HG03442 (cell line): ENCODE measurements around the gene FUZ.
A peak's percentile ranks its signal among the peaks of the same experiment; 100 is the strongest.

Experiments used
- ATAC-seq: cut with Tn5 transposase; IDR thresholded peaks from one replicate; pipeline ENCODE4 v1.9.1; 2021; ENCODE audit warnings: mild to moderate bottlenecking, moderate library complexity; ENCODE audit not compliant: unreplicated experiment

Gene FUZ

DNA sequence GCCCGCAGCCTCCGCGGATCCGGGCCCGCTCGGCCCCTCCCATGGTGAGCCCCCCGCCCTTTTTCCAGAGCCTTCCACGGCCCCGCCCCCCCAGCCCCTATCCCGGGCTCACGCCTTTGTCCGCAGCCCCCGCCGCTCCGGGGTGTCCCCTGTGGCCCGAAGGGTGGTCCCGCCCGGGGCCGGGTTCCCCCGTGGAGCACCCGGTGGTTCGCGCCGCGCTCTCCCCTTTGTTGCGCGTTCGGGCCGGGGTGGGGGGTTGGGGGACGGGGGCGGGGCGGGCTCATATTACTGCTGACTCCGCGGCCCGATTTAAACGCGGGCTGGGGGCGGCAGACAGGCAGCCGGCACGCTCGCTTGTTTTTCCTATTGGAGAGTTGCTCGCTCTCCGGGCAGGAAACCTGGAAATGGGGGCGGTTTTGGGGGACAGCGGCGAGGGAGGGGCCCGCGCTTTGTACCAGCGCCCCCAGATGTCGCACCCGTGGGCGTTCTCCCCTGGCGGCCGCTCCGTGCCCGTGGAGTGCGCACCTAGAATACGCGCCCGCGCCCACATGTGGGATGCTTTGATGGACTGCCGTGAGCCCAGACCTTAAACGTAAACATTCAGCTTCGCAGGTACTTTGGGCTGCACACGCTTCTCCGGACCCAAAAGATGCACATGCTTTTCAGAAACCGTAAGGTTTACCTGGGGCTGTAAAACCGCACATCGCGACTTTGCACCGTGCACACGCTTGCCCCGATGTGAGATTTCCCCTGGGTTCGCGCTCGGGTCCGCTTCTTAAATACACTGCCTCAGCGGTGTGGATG lies 38.6 kb upstream of the FUZ start:
- ATAC-seq = peak; percentile 6

DNA sequence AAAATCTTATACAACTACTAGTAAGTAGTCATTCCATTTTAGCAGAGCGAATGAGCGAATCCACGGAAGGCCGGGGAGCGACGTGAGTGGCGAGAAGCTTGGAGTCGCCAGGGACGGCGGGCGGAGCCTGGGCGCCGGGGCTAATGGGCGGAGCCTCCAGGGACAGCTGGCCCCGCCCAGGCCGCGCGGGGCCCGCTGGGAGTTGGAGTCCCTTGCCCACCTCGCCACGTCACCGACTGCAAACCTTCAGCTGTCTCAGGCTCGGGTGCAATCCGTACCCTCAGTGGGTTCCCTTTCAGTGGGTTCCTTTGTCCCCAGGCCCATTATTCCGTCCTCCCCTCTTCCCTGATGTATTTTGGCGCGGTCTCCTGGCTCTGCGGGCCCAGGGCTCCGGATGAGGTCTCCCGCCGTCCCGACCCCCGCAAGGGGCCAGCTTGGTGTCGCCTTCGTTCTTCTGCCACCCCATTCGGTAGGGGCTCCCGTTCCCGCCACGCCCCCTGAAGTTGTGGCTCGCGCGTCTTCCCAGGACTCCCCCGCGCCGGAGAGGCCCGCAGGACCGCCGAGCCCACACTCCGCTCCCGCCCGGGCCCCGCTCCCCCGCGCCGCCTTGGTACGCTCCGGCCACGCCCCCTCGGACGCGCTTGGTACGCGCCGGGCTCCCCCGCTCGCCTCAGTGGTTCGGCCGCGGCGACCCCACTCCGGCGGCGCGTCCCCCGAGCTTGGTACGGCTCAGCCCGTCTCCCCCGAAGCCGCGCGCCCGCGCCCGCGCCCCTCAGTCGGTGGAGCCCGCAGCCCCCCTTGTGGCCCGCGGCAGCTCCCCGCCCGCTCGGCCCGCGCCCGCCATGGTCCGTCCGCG lies 37.6 kb upstream of the FUZ start, which contains the start of gene PTOV1:
Gene PTOV1 (plus strand): TSS at position 673 of the 856 bp plus-strand sequence.
- peak; percentile 69 for ATAC-seq

DNA sequence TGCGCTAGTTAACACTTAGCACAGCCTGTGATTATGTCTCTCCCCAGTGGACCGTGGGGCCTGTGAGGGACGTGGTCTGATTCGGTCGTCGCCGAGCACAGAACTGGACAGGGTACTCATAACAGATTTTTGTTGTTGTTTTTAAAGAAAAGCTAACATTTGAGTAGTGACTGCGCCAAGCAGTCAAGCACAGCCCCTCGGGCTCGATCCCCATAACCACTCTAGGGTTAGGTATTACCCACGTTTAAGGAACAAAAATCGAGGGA lies 37.1 kb upstream of the FUZ start:
- ATAC-seq = no peak

DNA sequence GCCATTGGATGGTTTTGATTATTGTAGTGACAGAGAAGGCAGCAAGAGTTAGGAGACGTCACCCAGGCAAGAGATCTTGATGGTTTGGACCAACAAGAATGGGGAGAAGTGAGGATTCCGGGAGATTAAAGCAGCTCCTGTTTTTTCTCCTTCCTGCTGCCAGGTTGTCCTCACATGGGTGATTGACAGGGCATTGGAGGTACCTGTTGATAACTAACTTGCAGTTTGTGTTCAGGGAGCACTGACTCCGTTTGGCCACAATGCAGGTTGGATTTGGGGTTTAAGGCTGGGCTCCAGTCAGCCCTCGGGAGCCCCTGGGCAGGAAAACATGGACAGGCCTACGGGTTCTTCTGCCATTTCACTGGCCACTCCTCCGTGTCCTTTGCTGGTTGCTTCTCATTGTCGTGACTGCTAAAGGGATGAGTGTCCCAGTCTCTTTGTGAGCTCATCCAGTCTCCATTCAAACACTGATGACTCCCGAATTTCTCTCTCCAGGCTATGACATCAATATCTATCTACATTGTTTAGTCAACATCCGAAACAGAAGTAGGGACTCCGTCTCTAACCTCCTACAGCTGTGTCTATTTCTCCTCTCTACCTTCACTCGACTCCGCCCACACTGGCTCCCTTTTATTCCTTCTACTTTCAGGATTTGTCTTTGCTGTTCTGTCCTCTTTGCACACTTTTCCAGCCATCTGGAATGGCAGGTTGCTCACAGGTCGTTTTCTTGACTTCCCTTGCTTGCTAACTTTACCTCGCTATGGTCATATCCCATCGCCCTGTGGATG lies 36.5 kb upstream of the FUZ start:
- no peak for ATAC-seq

DNA sequence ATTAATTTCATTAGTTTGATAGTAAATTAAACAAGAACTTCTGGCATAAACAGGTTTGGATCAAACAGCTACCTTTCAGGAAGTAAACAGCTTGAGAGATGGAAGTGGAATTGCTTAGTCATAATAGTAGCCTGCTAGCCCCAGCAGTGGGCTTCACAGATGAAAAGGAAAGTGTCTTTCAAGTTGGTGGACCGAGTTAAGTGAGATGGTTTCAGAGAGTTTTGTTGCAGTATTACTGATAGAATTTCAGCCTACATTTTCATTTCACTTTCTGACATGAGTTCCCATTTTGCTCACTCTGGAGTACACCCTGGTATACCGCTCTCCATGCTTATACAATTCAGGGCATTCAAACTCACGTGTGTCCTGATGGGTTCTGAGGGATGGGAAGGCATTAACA lies 35.8 kb upstream of the FUZ start:
- ATAC-seq = no peak

DNA sequence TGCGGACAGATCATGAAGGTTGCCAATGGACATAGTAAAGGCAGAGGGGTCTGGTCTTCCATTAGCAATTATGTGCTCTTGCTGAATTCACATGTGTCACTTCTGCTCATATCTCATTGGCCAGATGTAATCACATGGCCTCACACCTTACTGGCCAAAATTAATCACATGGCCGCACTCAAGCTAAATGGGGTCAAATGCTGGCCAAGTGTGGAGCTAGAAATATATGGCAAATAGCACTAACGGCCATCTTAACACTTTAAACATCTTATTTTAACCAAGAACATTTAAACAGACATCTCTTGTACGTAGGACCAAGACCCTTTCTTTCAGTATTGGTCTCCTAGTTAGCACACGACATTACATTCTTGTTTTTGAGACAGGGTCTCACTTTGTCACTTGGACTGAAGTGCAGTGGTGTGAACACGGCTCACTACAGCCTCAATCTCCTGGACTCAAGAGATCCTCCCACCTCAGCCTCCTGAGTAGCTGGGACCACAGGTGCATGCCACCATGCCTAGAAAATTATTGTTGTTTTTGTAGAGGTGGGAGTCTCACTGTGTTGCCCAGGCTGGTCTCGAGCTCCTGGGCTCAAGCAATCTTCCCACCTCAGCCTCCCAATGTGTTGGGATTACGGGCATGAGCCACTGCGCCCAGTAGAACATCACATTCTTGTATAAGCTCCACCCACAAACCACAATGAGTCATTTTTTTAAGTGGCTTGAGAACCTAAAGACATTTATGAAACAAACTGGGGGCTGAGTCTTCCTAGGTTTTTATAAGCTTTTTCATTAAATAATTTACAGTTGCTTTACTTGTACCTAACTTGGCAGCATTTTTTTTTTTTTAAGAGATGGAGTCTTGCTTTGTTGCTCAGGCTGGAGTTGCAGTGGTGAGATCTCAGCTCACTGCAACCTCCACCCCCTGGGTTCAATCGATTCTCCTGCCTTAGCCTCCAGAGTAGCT lies 34.9 kb upstream of the FUZ start:
- no peak for ATAC-seq

DNA sequence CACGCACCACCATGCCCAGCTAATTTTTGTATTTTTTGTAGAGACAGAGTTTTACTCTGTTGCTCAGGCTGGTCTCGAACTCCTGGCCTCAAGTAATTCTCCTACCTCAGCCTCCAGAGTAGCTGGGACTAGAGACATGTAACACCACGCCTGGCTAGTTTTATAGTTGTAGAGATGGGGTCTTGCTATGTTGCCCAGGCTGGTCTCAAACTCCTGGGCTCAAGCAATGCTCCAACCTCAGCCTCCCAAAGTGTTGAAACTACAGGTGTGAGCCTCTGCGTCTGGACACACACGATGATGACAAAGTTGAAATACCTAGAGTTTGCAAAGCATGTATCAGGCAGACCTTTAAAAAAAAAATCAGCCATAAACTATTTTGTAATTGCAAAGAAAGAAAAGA lies 33.3 kb upstream of the FUZ start:
- no peak for ATAC-seq

DNA sequence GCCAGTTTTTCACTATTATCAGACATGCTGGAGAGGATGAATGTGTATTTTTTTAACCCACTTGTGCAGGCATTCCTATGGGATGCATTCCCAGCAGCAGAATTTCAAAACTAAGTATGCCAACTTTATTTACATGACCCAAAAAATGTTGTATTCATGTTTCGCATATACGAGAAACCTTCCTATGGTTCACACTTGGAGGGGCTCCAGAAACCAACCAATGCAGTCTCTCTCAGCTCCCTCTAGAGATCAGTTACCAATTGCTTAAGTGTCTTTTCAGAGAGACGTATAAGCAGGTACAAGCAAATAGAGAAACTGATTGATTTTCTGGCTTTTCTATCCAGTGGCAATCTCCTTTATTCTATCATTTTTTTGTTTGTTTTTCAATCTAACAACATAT lies 32.3 kb upstream of the FUZ start:
- ATAC-seq = no peak

DNA sequence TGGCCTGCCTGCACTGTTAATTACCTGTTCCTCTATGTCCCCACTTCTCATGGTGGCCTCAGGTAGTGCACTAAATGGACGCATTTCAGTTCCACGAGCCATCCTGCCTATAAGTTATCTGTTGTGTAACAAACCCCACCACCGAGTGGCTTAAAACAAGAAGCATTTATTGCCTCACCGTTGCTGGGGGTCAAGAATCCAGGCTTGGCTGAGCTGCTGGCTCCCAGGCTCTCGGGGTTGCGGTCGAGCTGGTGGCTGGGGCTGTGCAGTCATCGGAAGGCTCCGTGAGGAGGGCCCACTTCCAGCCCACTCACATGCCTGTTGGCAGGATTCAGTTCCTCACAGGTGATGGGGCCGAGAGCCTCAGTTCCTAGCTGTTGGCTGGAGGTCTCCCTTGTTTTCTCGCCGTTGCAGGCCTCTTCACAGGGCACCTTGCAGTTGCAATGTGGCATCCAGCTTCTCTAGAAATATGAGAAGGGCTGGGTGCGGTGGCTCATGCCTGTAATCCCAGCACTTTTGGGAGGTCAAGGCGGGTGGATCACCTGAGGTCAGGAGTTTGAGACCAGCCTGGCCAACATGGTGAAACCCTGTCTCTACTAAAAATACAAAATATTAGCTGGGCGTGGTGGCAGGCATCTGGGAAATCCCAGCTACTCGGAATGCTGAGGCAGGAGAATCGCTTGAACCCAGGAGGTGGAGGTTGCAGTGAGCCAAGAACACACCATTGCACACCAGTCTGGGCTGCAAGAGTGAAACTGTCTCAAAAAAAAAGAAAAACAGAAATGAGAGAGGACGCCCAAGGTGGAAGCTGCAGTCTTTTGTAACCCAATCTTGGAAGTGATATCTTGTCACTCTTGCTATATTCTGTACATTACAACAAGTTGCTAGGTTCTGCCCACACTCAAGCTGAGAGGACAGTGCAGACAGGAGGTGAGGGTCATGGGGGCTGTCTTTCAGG lies 31.3 kb upstream of the FUZ start:
- ATAC-seq = no peak

DNA sequence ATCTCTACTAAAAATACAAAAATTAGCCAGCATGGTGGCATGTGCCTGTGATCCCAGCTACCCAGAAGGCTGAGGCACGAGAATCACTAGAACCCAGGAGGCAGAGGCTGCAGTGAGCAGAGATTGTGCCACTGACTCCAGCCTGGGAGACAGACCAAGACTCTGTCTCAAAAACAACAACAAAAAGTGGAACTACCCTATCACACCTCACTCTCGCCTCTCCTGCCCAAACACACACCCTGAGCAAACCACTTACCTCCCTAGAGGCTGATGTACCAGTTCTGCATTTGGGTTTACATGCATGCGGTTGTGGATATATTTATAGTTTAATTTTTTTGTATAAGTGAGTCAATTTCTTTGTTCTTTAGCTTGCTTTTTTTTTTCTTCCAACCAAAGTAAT lies 30.2 kb upstream of the FUZ start:
- ATAC-seq = no peak

DNA sequence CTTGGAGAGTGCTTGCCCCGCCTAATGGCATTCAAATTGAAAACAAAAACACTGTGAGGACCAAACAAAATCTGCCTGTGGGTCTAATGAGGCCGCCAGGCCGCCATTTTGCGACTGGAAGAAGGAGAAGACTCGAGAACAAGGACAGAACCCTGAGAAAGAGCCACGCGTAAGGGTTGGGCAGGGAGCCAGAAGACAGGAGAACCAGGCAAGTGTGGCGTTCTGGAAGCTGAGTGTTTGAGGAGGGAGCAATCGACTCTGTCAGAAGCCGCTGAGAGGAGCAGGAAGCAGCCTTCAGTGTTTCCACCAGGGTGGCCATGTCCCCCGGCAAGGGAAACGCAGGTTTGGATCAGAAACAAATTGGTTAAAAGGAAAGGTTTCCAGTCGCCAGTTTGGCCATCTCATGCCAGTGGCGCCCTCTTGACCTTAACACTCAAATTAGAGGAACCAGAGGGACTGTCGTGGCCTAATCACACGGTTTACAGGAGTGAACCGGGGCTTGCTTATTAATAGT lies 27.7 kb upstream of the FUZ start:
- no peak for ATAC-seq

DNA sequence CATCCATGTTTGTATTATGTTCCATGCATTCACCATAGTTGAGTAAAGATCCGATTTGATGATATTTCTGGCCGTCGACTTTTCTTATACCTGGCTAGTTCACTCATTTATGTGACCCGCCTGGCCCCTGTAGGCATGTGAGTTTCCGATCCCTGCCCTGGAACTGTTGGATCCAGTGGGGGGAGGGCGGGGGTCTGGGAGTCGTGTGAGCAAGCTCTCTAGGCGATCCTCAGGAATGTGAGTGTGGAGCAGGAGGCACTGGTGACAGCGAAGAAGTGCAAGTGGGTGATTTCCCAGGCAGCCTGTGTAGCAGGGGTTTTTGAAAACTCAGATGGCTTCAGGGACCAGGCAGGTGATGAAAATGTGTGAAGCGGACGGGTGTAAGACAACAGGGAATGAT lies 27.2 kb upstream of the FUZ start:
- no peak for ATAC-seq

DNA sequence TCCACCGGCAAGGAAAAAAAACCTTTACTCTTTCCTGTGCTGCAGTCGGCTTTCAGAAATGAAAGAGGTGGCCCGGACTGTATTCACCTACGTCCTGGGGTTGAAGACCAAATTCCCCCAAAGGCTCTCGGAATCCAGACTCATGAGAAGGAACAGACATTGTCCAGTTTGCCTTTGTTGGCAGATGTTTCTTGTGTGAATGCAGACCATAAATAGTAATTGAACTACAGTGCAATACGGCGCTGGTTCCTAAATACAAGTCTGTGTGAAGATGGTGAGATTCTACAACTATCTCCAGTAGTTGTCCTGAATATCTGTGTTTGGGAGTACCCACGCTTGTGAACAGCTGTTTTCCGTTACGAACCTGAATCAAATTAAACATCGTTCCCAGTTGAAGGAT lies 26.6 kb upstream of the FUZ start:
- no peak for ATAC-seq

DNA sequence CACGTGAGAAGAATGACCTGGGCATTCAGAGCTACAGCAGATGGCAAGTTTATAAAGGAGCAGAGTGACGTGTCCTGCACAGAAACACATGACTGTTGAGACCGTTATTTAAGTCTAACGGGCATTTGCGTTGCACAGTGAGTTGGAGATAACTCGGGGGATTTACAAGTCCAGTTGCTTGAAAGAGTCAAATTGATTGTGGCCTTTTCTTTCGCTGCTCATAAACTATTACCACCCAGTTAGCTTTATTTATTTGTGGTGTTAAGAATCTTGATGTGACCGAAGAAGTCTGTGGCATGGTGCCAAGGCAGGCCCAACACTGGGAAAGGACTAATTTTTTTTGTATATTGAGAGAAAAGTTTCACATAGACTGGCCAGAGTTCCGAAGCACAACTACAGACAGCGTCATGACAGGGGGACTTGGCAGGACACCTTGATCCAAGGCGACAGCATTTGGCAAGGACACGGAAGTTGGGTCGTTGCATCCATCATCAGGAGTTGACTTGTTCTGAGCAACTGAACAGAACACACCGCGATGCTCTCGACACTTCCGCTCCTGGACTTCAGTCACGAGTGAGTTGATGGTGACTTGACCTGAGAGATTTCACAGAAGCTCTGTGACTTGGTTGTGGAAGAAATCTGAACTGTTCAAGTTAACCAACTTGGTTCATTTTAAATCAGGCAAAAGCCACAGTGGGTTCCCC lies 25.9 kb upstream of the FUZ start:
- no peak for ATAC-seq

DNA sequence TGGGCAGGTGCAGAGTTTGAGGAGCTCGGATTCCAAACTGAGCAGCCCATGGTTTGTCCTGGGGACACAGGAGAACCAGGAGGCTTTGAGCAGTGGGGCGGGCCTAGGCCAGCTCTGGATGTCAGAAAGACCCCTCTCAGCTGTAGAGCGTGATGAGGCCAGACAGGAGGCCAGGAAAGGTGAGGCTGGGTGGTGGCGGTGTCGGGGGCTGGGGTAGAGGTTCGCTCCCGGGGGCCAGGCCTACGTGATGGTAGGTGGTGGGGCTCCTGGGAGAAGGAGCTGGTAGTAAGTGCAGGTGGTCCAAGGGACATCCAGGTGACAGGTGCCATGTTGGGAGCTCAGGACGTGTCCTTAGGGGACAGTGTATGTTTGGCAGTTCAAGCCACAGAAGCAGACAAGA lies 24.3 kb upstream of the FUZ start:
- no peak for ATAC-seq

DNA sequence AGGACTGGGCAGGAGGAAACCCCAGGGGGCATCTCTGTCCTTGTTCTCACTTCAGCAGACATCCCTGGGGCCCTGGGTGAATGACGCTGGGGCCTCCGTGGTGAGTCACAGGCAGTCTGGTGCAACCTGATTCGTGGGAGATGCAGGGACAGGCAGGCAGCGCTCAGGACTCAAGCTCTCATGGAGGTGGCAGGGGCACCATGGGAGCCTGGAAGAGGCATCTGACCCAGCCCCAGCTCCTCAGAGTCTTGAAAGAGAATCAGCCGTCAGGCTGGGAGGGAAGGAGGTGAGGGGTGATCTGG lies 23.9 kb upstream of the FUZ start:
- ATAC-seq = no peak

DNA sequence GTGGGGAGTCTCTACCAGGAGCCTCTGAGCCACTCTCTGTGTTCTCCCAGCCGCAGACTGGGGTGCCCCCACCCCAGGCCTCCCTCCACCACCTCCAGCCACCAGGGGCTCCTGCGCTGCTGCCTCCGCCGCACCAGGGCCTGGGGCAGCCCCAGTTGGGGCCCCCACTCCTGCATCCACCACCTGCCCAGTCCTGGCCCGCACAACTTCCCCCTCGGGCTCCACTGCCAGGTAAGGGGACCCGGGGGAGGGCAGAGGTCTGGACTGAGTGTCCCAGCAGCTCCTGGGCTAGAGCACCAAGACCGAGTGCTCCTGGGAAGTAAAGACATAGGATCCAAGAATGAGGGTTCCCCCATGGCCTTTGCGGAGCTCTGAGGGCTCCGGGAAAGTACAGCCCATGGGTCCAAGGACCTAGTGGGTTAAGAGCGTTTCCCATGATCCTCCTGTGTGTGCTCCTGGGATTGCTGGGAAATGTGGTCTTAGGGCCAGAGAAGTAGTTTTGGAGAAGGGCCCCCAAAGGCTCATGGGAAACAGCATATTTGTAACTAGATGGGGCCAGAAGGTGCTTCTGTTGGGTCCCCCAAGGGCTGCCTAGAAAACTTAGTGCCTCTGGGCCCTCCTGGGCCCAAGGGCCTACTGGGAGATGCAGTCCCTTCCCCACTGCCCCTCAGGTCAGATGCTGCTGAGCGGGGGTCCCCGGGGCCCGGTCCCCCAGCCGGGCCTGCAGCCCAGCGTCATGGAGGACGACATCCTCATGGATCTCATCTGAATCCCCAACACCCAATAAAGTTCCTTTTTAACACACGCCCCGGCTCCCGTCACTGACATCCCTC lies 23.3 kb upstream of the FUZ start:
- ATAC-seq = no peak

DNA sequence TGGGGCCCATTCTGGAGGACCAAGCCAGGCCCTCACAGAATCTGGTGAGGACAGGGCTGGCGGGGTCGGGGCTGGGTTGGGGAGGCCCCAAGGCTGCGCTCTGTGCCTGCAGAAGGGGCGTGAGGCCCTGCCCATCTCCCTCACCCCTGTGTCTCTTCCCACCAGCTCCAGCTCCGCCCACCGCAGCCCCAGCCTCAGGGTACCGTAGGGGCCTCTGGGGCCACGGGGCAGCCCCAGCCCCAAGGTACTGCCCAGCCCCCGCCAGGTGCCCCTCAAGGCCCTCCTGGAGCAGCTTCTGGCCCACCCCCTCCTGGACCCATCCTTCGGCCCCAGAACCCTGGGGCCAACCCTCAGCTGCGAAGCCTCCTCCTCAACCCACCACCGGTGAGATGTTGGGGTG lies 22.5 kb upstream of the FUZ start:
- ATAC-seq = no peak
